Chondrocyte (in vitro differentiated cells): ENCODE data around the gene FER. TPM values are rescaled to one million over a fixed set of nuclear protein-coding genes. Genes with fewer than 3 reads are reported as not detected.
A peak's percentile ranks its signal among the peaks of the same experiment; 100 is the strongest.

Experiments used
- DNase-seq: peaks from one replicate; pipeline ENCODE4 v3.0.0; 2021; ENCODE audit warnings: mixed read lengths, low spot score
- H3K27ac Mint-ChIP-seq: one replicate; pipeline ENCODE4 v1.8.0; 2021; ENCODE audit warnings: mild to moderate bottlenecking, moderate library complexity, mixed read lengths; ENCODE audit not compliant: unreplicated experiment
- H3K27me3 Mint-ChIP-seq: 2 replicates; pipeline ENCODE4 v1.8.0; 2021; ENCODE audit warnings: low read depth, mixed read lengths
- H3K36me3 Mint-ChIP-seq: 2 replicates; pipeline ENCODE4 v1.8.0; 2021; ENCODE audit warnings: low read depth, mixed read lengths
- H3K4me1 Mint-ChIP-seq: 2 replicates; pipeline ENCODE4 v1.8.0; 2021; ENCODE audit warnings: low read depth, mild to moderate bottlenecking, mixed read lengths
- H3K4me3 Mint-ChIP-seq: one replicate; pipeline ENCODE4 v1.8.0; 2021; ENCODE audit warnings: mild to moderate bottlenecking, moderate library complexity, mixed read lengths; ENCODE audit not compliant: unreplicated experiment
- H3K9me3 Mint-ChIP-seq: 2 replicates; pipeline ENCODE4 v1.8.0; 2021; ENCODE audit warnings: low read depth, mixed read lengths
- total RNA-seq: library from RNA; stranded (reverse); gene quantifications from 3 replicates; pipeline ENCODE4 v1.2.1, GENCODE V29; 2021
- TF ChIP-seq, protein P1 (sequence below): fragments of 200-600 bp; sonication (generic); IDR thresholded peaks from 2 replicates; pipeline ENCODE4 v1.5.0; 2021; ENCODE audit warnings: antibody characterized with exemption, mild to moderate bottlenecking, moderate library complexity

FER gene
- total RNA-seq, 1 donor from 2014 or later = 23.5 TPM

DNA sequence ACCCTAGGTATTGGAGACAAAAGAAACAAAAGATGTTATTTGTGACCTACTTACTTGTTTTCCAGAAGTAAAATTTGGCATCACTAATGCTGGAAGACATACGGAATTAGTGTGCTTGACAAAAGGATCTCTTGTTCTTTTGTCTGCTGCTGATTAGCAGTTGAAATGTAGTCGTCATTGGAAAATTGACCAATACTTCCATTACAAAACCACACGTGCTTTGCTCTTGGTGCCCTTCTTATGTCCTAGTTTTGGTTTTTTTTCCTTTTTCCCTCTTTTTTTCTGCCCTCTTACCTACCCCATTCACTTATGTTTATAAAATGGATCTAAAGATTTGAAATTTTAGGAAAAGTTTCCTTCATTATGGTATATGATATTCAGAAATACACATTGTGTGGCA lies 197.4 kb downstream of the FER start:
- peak overlapping the region; percentile 8 for H3K27ac Mint-ChIP-seq
- H3K9me3 Mint-ChIP-seq = no peaks in the 10 kb centered on the region
- no peaks in the 10 kb centered on the region for H3K36me3 Mint-ChIP-seq
- no peaks in the 10 kb centered on the region for H3K4me1 Mint-ChIP-seq
- no peak for DNase-seq
- TF ChIP-seq, protein P1, sequence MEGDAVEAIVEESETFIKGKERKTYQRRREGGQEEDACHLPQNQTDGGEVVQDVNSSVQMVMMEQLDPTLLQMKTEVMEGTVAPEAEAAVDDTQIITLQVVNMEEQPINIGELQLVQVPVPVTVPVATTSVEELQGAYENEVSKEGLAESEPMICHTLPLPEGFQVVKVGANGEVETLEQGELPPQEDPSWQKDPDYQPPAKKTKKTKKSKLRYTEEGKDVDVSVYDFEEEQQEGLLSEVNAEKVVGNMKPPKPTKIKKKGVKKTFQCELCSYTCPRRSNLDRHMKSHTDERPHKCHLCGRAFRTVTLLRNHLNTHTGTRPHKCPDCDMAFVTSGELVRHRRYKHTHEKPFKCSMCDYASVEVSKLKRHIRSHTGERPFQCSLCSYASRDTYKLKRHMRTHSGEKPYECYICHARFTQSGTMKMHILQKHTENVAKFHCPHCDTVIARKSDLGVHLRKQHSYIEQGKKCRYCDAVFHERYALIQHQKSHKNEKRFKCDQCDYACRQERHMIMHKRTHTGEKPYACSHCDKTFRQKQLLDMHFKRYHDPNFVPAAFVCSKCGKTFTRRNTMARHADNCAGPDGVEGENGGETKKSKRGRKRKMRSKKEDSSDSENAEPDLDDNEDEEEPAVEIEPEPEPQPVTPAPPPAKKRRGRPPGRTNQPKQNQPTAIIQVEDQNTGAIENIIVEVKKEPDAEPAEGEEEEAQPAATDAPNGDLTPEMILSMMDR = no peak
- no peaks in the 10 kb centered on the region for H3K27me3 Mint-ChIP-seq
- no peak overlapping the region for H3K4me3 Mint-ChIP-seq

DNA sequence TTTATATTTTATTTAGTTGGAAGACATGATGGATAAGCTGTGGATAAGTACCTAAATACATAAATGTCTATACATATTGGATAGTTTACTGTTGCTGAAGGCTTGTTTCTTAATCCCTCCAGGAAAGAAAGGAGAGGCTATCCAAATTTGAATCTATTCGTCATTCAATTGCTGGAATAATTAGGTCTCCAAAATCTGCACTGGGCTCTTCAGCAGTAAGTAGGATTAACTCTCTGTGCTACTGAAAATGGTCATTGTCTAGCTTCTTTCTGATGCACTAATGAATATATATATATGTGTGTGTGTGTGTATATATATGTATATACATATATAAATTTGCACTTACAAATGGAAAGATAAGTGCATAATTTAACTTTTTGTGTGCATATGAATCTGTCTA lies 198.3 kb downstream of the FER start:
- Mint-ChIP-seq H3K27me3 (no peaks in the 10 kb centered on the region), H3K36me3 (no peaks in the 10 kb centered on the region), H3K9me3 (no peaks in the 10 kb centered on the region), H3K27ac (no peak overlapping the region), H3K4me3 (no peak overlapping the region), H3K4me1 (no peaks in the 10 kb centered on the region)
- no peak for DNase-seq
- TF ChIP-seq, protein P1 = no peak

DNA sequence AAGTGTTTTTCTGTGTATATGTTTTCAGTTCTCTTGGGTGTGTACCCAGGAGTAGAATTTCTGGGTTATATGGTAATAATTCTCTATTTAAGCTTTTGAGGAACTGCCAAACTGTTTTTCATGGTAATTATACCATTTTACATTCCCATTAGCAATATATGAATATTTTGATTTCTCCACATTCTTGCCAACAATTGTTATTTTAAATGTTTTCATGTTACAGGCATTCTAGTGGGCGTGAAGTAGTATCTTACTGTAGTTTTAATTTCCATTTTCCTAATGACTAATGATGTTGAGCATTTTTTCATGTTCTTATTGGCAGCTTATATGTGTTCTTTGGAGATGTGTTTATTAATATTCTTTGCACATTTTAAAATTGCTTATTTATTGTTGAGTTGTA lies 199.5 kb downstream of the FER start:
- Mint-ChIP-seq H3K4me1 (no peaks in the 10 kb centered on the region), H3K27me3 (no peaks in the 10 kb centered on the region), H3K4me3 (no peak overlapping the region), H3K27ac (no peak overlapping the region), H3K9me3 (no peaks in the 10 kb centered on the region), H3K36me3 (no peaks in the 10 kb centered on the region)
- TF ChIP-seq, protein P1 = no peak
- no peak for DNase-seq

DNA sequence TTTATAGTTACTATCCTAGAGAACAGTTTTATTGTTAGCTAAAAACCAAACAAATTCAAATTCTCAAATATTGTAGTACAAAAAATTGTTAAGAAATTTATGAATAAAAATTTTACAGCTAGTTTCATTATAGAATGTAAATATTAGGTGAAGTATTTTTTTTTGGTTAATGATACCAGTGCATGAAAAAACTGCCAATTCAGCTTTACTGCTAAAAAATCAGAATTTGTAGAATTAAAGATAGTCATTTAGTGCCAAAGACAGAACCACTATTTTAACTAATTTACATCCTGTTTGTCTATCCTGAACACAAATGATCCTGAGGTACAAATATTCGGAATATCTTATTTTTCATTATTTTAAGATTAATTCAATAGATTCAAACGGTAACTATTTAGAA lies 202.6 kb downstream of the FER start:
- no peak overlapping the region for H3K4me3 Mint-ChIP-seq
- H3K27ac Mint-ChIP-seq = no peak overlapping the region
- no peaks in the 10 kb centered on the region for H3K36me3 Mint-ChIP-seq
- no peaks in the 10 kb centered on the region for H3K4me1 Mint-ChIP-seq
- H3K9me3 Mint-ChIP-seq = no peaks in the 10 kb centered on the region
- no peak for DNase-seq
- H3K27me3 Mint-ChIP-seq = no peaks in the 10 kb centered on the region
- TF ChIP-seq, protein P1 = no peak

DNA sequence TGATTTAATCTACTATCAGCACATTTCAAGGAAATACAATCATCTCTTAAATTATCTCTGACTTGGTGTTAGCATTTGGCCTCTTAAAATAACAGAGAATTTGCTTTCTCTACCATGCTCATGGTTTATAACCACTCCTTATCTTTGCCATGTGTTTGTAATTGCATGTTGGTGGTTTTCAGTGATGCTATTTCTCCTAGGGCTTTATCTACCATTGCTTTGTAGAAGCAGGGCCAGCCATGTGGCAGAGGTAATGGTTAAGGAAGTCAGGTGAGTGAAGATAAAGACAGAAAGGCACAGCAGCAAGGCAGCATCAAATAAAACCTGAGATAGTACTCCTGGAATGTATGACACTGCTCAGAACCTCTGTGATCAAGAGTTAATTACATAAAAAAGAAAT lies 206.2 kb downstream of the FER start:
- H3K9me3 Mint-ChIP-seq = no peaks in the 10 kb centered on the region
- TF ChIP-seq, protein P1 = no peak
- H3K36me3 Mint-ChIP-seq = no peaks in the 10 kb centered on the region
- DNase-seq = no peak
- no peak overlapping the region for H3K27ac Mint-ChIP-seq
- H3K4me1 Mint-ChIP-seq = no peaks in the 10 kb centered on the region
- H3K4me3 Mint-ChIP-seq = no peak overlapping the region
- H3K27me3 Mint-ChIP-seq = no peaks in the 10 kb centered on the region
